ENCODE results near the gene RDH8. TPM values are rescaled to one million over a fixed set of nuclear protein-coding genes. Genes with fewer than 3 reads are reported as not detected.
A peak's percentile ranks its signal among the peaks of the same experiment; 100 is the strongest.

The RDH8 gene
- total RNA-seq, 2 experiments from 2014 or later, result not detected

GRCh38 chr19:10045371-10045770 is 32.1 kb downstream of the RDH8 start:
- Mint-ChIP-seq H3K27me3 (ENCODE audit: low read depth) (peaks cover 6% of the 10 kb centered on the region), H3K4me1 (ENCODE audit: low read depth) (no peaks in the 10 kb centered on the region), H3K9me3 (ENCODE audit: insufficient read depth) (no peaks in the 10 kb centered on the region), H3K36me3 (ENCODE audit: low read depth) (no peaks in the 10 kb centered on the region), H3K4me3 (no peak overlapping the region), H3K27ac (no peak overlapping the region)
- DNase-seq (no peak), ATAC-seq (no peak)
- CTCF ChIA-PET, result no interaction called here
- POLR2A ChIA-PET, result no interaction called here

GRCh38 chr19:10049626-10050025 is 36.3 kb downstream of the RDH8 start:
- no peaks in the 10 kb centered on the region for H3K36me3 Mint-ChIP-seq (ENCODE audit: low read depth)
- H3K4me3 Mint-ChIP-seq, result no peak overlapping the region
- H3K27me3 Mint-ChIP-seq (ENCODE audit: low read depth), result peaks cover 4% of the 10 kb centered on the region
- POLR2A ChIA-PET, result no interaction called here
- CTCF ChIA-PET, result no interaction called here
- DNase-seq, result no peak
- H3K4me1 Mint-ChIP-seq (ENCODE audit: low read depth), result no peaks in the 10 kb centered on the region
- H3K27ac Mint-ChIP-seq, result no peak overlapping the region
- ATAC-seq, result no peak
- H3K9me3 Mint-ChIP-seq (ENCODE audit: insufficient read depth), result no peaks in the 10 kb centered on the region

GRCh38 chr19:10052602-10053360 is 39.5 kb downstream of the RDH8 start:
- DNase-seq (no peak), ATAC-seq (no peak)
- Mint-ChIP-seq H3K36me3 (ENCODE audit: low read depth) (no peaks in the 10 kb centered on the region), H3K9me3 (ENCODE audit: insufficient read depth) (no peaks in the 10 kb centered on the region), H3K27me3 (ENCODE audit: low read depth) (no peaks in the 10 kb centered on the region), H3K27ac (no peak overlapping the region), H3K4me1 (ENCODE audit: low read depth) (no peaks in the 10 kb centered on the region), H3K4me3 (no peak overlapping the region)
- ChIA-PET POLR2A (no interaction called here), CTCF (no interaction called here)

GRCh38 chr19:10061717-10062310 is 48.5 kb downstream of the RDH8 start:
- ChIA-PET POLR2A (no interaction called here), CTCF (no interaction called here)
- peaks cover 4% of the 10 kb centered on the region for H3K27me3 Mint-ChIP-seq (ENCODE audit: low read depth)
- no peaks in the 10 kb centered on the region for H3K4me1 Mint-ChIP-seq (ENCODE audit: low read depth)
- no peaks in the 10 kb centered on the region for H3K9me3 Mint-ChIP-seq (ENCODE audit: insufficient read depth)
- peak; percentile 28 for DNase-seq
- H3K27ac Mint-ChIP-seq, result no peak overlapping the region
- ATAC-seq, result no peak
- H3K36me3 Mint-ChIP-seq (ENCODE audit: low read depth), result no peaks in the 10 kb centered on the region
- H3K4me3 Mint-ChIP-seq, result no peak overlapping the region

GRCh38 chr19:10068205-10068604 is 54.9 kb downstream of the RDH8 start:
- Mint-ChIP-seq H3K36me3 (ENCODE audit: low read depth) (no peaks in the 10 kb centered on the region), H3K4me1 (ENCODE audit: low read depth) (peaks cover 13% of the 10 kb centered on the region), H3K27ac (peak overlapping the region; percentile 35), H3K27me3 (ENCODE audit: low read depth) (peaks cover 2% of the 10 kb centered on the region), H3K4me3 (no peak overlapping the region), H3K9me3 (ENCODE audit: insufficient read depth) (no peaks in the 10 kb centered on the region)
- ChIA-PET CTCF (no interaction called here), POLR2A (interaction anchor here (0.6 kb wide), 1 partner anchor 20 kb away, joined by 3 read pairs; no protein-coding TSS in a partner anchor)
- no peak for DNase-seq
- peak; percentile 33 for ATAC-seq

- H3K27me3 Mint-ChIP-seq (ENCODE audit: low read depth), result no peaks in the 10 kb centered on the region
- no peak overlapping the region for H3K27ac Mint-ChIP-seq
- ChIA-PET POLR2A (no interaction called here), CTCF (no interaction called here)
- no peaks in the 10 kb centered on the region for H3K9me3 Mint-ChIP-seq (ENCODE audit: insufficient read depth)
- peaks cover 13% of the 10 kb centered on the region for H3K4me1 Mint-ChIP-seq (ENCODE audit: low read depth)
- no peak overlapping the region for H3K4me3 Mint-ChIP-seq
- no peaks in the 10 kb centered on the region for H3K36me3 Mint-ChIP-seq (ENCODE audit: low read depth)
- DNase-seq (no peak), ATAC-seq (no peak)
These were observed 55.8 kb downstream of the RDH8 start for GRCh38 chr19:10069046-10069445.

- H3K27ac Mint-ChIP-seq, result no peak overlapping the region
- no peaks in the 10 kb centered on the region for H3K27me3 Mint-ChIP-seq (ENCODE audit: low read depth)
- H3K9me3 Mint-ChIP-seq (ENCODE audit: insufficient read depth), result no peaks in the 10 kb centered on the region
- peaks cover 13% of the 10 kb centered on the region for H3K4me1 Mint-ChIP-seq (ENCODE audit: low read depth)
- ATAC-seq, result no peak
- H3K36me3 Mint-ChIP-seq (ENCODE audit: low read depth), result no peaks in the 10 kb centered on the region
- ChIA-PET POLR2A (no interaction called here), CTCF (no interaction called here)
- DNase-seq, result no peak
- H3K4me3 Mint-ChIP-seq, result no peak overlapping the region
These were observed 57.6 kb downstream of the RDH8 start for GRCh38 chr19:10070730-10071446.

Small RNAs within 50 kb of the gene (microRNA-seq; reads per million reads assigned to microRNA genes)
- gene MIR5589, result not detected

Other genes starting within 250 kb of the RDH8 start
- gene ZNF846, start 244.7 kb upstream of the RDH8 start, total RNA-seq, result 10 to 100 TPM in 1 of 2 experiments, 1 to 10 TPM in 1; 9.4 to 12.5 TPM
- 10 to 100 TPM; 26.4 to 29.0 TPM for gene FBXL12, start 194.4 kb upstream of the RDH8 start, total RNA-seq
- gene UBL5, start 185.6 kb upstream of the RDH8 start, total RNA-seq, result 100 to 1,000 TPM; 383 to 395 TPM
- 100 to 1,000 TPM; 114 to 117 TPM for gene PIN1, start 178.2 kb upstream of the RDH8 start, total RNA-seq
- gene OLFM2, start 77.0 kb upstream of the RDH8 start, total RNA-seq, result 1 to 10 TPM; 9.2 to 9.9 TPM
- gene COL5A3, start 3.0 kb upstream of the RDH8 start, total RNA-seq, result under 1 TPM; 0.13 to 0.18 TPM
- gene SHFL, start 72.8 kb downstream of the RDH8 start, total RNA-seq, result 10 to 100 TPM; 81.2 to 89.5 TPM
- gene ANGPTL6, start 89.2 kb downstream of the RDH8 start, total RNA-seq, result 1 to 10 TPM; 3.7 to 3.9 TPM
- gene PPAN, start 92.9 kb downstream of the RDH8 start, total RNA-seq, result 100 to 1,000 TPM; 107 to 121 TPM
- 10 to 100 TPM; 50.4 to 53.6 TPM for gene P2RY11, start 98.2 kb downstream of the RDH8 start, total RNA-seq
- 100 to 1,000 TPM; 229 to 241 TPM for gene EIF3G, start 106.4 kb downstream of the RDH8 start, total RNA-seq
- gene DNMT1, start 181.5 kb downstream of the RDH8 start, total RNA-seq, result 100 to 1,000 TPM; 408 to 412 TPM
- gene S1PR2, start 217.8 kb downstream of the RDH8 start, total RNA-seq, result 1 to 10 TPM; 3.5 to 3.8 TPM
- 10 to 100 TPM; 85.9 to 87.0 TPM for gene MRPL4, start 238.7 kb downstream of the RDH8 start, total RNA-seq